NT2/D1 (cell line): ENCODE results near the gene RMC1.
"Not testable (repeated sequence)": the region's sequence is repeated elsewhere in the genome, so short reads cannot be mapped to it uniquely, and the experiment has no call there.

Source experiments
- DNase-seq: peaks from one replicate; pipeline ENCODE4 v3.0.0-alpha.2; 2011; ENCODE audit warnings: low read depth, low spot score
- H3K27me3 ChIP-seq: 2 replicates; pipeline ENCODE4 v1.6.0; 2011; ENCODE audit warnings: mild to moderate bottlenecking; ENCODE audit not compliant: insufficient read length, insufficient read depth
- H3K36me3 ChIP-seq: 2 replicates; pipeline ENCODE4 v1.6.1; 2011; ENCODE audit warnings: mild to moderate bottlenecking, low read length, mixed read lengths; ENCODE audit not compliant: insufficient read depth, insufficient read length
- H3K4me1 ChIP-seq: 2 replicates; pipeline ENCODE4 v1.5.1; 2011; ENCODE audit not compliant: insufficient read depth, insufficient read length
- H3K4me3 ChIP-seq: 2 replicates; pipeline ENCODE4 v1.5.1; 2011; ENCODE audit warnings: low read depth; ENCODE audit not compliant: insufficient read length
- H3K9ac ChIP-seq: 2 replicates; pipeline ENCODE4 v1.6.0; 2011; ENCODE audit warnings: low read depth; ENCODE audit not compliant: insufficient read length
- H3K9me3 ChIP-seq: 2 replicates; pipeline ENCODE4 v1.5.1; 2011; ENCODE audit warnings: mild to moderate bottlenecking, low read length; ENCODE audit not compliant: insufficient read depth
- SUZ12 ChIP-seq: IDR thresholded peaks from 2 replicates; pipeline ENCODE4 v1.6.1; 2011; ENCODE audit not compliant: insufficient read length, insufficient read depth; ENCODE audit errors: extremely low read depth
- YY1 ChIP-seq: IDR thresholded peaks from 2 replicates; pipeline ENCODE4 v1.6.1; 2011; ENCODE audit not compliant: insufficient read length, insufficient read depth
- ZNF274 ChIP-seq: IDR thresholded peaks from 2 replicates; pipeline ENCODE4 v1.6.1; 2011; ENCODE audit warnings: mild to moderate bottlenecking, low read depth, low read length

RMC1 gene

DNA sequence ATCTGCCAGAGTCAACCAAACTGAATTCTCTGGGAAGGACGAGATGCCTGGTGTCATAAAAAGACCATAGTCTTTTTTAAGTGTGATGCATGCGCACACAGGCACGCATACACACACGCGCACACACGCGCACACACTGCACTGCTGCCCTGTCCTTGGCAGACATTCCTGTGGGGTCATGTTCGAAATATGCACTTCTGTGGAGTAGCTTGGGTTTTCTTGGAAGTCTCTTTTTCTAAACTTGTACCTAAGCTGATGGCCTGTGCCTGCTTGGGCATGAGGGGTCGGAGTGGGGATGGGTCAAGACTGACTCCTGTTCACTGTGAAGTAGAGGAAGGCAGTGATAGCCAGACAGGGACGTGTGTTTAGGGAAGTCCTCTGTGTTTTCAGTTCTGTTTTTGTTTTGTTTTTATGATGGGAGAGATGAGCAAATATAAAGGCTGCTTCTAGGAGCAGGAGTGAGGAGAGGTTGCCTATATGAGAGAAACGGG is 4.0 kb upstream of the RMC1 start:
- Histone ChIP-seq H3K9ac (no peak overlapping the region), H3K4me1 (peaks cover 2% of the 10 kb centered on the region), H3K27me3 (peaks cover 24% of the 10 kb centered on the region), H3K36me3 (no peaks in the 10 kb centered on the region), H3K9me3 (no peaks in the 10 kb centered on the region), H3K4me3 (no peak overlapping the region)
- no peak for DNase-seq
- no peak for TF ChIP-seq SUZ12
- TF ChIP-seq YY1: no peak

DNA sequence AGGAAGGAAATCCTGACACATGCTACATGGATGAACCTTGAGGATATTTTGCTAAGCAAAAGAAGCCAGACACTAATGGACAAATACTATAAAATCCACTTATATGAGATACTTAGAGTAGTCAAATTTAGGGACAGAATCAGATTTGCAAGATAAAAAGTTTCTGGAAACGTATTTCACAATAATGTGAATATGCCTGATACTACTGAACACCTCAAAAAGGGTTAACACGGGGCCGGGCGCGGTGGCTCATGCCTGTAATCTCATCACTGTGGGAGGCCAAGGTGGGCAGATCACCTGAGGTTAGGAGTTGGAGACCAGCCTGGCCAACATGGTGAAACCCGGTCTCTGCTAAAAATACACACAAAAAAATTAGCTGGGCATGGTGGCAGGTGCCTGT is 1.7 kb upstream of the RMC1 start:
- DNase-seq: no peak
- no peak overlapping the region for H3K9ac ChIP-seq
- H3K27me3 ChIP-seq: peaks cover 29% of the 10 kb centered on the region
- TF ChIP-seq YY1: no peak
- TF ChIP-seq ZNF274: no peak
- no peak for TF ChIP-seq SUZ12
- no peaks in the 10 kb centered on the region for H3K9me3 ChIP-seq
- H3K36me3 ChIP-seq: peaks cover 11% of the 10 kb centered on the region
- no peak overlapping the region for H3K4me3 ChIP-seq
- H3K4me1 ChIP-seq: peaks cover 2% of the 10 kb centered on the region

DNA sequence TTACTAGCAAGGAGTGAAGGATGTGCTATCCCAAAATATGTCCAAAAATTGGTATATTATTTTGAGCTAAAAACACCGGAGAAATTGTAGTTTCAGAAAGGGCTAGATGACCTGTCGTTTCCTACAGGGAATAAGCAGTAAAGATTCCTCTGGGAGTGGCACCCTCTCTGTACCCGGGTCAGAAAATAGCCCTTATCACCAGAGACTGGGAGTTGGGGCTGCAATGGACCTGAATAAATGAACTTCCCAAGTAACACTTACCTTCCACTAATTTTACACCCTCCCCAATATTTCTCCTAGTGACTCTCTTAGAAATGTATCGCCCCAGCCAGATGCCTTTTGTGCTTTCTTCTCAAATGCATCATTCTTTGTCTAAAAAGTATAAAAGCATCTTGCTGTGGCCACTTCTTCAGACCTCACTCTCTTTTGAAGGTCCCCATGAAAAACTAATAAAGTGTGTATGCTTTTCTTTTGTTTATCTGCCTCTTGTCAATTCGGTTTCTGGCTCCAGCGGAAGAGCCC is 734 bp upstream of the RMC1 start:
- Histone ChIP-seq H3K4me1 (peaks cover 2% of the 10 kb centered on the region), H3K36me3 (peaks cover 15% of the 10 kb centered on the region), H3K27me3 (peaks cover 29% of the 10 kb centered on the region), H3K9ac (peak overlapping the region; percentile 50), H3K9me3 (no peaks in the 10 kb centered on the region), H3K4me3 (peak overlapping the region; percentile 67)
- TF ChIP-seq YY1 (no peak), SUZ12 (no peak)
- DNase-seq: no peak

DNA sequence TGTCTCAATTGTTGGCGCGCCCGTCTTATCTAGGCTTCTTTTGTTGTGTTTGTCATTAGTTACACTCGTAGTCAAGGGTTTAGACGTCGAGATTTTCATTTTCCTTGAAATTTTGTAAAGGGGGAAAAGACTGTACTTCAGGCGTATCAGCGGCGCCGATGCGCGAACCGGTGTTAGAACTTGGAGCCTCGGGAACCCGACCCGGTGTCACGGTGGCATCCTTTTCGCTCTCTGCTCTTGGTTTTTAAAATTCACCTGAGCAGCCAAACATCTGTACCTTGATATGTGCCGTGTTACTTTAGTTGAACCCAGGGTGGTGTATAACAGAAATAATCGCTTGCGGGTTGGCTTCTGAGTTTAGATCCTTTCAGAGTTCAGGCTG is 643 bp downstream of the RMC1 start:
- Histone ChIP-seq H3K36me3 (peaks cover 26% of the 10 kb centered on the region), H3K9me3 (no peaks in the 10 kb centered on the region), H3K9ac (peak overlapping the region; percentile 87), H3K4me3 (peak overlapping the region; percentile 79), H3K4me1 (peaks cover 2% of the 10 kb centered on the region), H3K27me3 (peaks cover 29% of the 10 kb centered on the region)
- TF ChIP-seq YY1: no peak
- TF ChIP-seq ZNF274: no peak
- TF ChIP-seq SUZ12: no peak
- DNase-seq: no peak

DNA sequence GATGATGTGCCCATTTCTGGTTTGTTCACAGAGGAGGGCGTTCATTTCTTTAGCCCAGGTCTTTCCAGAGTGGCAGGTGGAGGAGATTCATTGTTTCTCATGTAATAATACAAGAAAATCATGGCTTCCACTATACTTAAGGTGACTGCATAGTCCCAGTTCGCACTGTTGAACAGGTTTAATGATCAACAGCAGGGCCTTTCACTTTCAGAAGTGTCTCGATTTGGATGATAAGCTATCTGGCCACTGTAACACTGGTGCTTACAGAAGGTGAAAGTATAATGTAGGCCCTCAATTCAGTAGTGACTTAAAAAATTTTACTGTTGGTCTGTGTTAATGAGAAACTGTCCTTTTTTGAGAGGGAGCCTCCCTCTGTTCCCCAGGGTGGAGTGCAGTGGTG is 1.4 kb downstream of the RMC1 start:
- Histone ChIP-seq H3K36me3 (peaks cover 27% of the 10 kb centered on the region), H3K4me1 (peaks cover 2% of the 10 kb centered on the region), H3K9me3 (no peaks in the 10 kb centered on the region), H3K4me3 (no peak overlapping the region), H3K27me3 (peaks cover 29% of the 10 kb centered on the region), H3K9ac (no peak overlapping the region)
- DNase-seq: no peak
- no peak for TF ChIP-seq SUZ12
- TF ChIP-seq ZNF274: no peak
- TF ChIP-seq YY1: no peak

DNA sequence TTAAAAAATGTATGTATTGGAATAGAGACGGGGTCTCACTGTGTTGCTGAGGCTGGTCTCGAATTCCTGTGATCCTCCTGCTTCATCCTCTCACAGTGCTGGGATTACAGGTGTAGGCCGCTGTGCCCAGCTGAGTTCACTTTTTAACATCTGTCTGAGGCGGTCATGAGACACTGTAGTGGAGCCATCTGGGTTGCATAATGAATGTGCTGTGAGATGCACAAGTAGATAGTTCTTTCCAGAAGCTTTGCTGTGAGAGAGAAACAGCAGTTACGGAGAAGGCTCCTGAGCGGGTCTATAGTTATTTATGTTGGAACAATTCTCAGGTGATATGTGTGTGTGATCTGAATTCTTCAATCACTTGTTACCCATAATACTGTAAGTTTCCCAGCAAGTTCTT is 3.1 kb downstream of the RMC1 start:
- Histone ChIP-seq H3K36me3 (peaks cover 27% of the 10 kb centered on the region), H3K4me3 (no peak overlapping the region), H3K27me3 (peaks cover 23% of the 10 kb centered on the region), H3K4me1 (peaks cover 2% of the 10 kb centered on the region), H3K9ac (no peak overlapping the region), H3K9me3 (no peaks in the 10 kb centered on the region)
- DNase-seq: no peak
- TF ChIP-seq ZNF274 (no peak), SUZ12 (no peak), YY1 (no peak)

DNA sequence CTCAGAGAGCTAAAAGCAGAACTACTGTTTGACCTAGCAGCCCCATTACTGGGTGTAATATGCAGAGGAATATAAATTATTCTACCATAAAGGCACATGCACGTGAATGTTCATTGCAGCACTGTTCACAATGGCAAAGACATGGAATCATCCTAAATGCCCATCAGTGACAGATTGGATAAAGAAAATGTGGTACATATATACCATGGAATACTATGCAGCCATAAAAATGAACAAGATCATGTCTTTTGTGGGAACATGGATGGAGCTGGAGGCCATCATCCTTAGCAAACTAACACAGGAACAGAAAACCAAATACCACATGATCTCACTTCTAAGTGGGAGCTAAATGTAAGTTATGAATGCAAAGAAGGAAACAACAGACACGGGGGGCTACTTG is 7.6 kb downstream of the RMC1 start:
- H3K9me3 ChIP-seq, H3K4me3 ChIP-seq, H3K4me1 ChIP-seq, H3K27me3 ChIP-seq, DNase-seq, H3K9ac ChIP-seq: not testable (repeated sequence)
- H3K36me3 ChIP-seq: peaks cover 28% of the 10 kb centered on the region

DNA sequence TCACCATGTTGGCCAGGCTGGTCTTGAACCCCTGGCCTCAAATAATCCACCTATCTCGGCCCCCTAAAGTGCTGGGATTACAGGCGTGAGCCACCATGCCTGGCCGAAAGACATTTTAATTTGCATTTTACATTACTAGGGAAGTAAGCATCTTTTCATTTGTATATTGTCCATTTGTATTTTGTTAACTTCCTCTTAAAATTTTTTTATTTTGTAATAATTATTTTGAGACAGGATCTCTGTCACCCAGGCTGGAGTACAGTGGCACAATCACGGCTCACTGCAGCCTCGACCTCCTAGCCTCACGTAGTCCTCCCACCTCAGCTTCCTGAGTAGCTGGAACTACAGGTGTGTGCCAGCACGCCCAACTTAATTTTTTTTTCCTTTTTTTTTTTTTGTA is 8.9 kb downstream of the RMC1 start:
- not testable (repeated sequence) for H3K27me3 ChIP-seq, H3K4me1 ChIP-seq, DNase-seq, H3K4me3 ChIP-seq, H3K9ac ChIP-seq, H3K9me3 ChIP-seq
- H3K36me3 ChIP-seq: peaks cover 30% of the 10 kb centered on the region
